HCT116 (cell line): ENCODE measurements around the gene THSD7B. TPM values are rescaled to one million over a fixed set of nuclear protein-coding genes. Genes with fewer than 3 reads are reported as not detected.

Source experiments
- ATAC-seq: fragments of 200-7000 bp; cut with Tn5 transposase; 2 replicates; pipeline ENCODE4 v1.9.1; 2020; ENCODE audit warnings: mild to moderate bottlenecking, moderate library complexity
- BruUV-seq: library from RNA; stranded (reverse); fragments of 400-500 nt; replicated peaks from 2 replicates; lab custom pipeline; 2021; lab: Mats Ljungman, UMichigan
- CTCF ChIA-PET: fragments of 300-600 bp; sonication (Branson Sonifier 250); formaldehyde crosslinking; loops from one replicate; lab custom pipeline; 2021; ENCODE audit warnings: antibody characterized with exemption; lab: Charles Lee
- POLR2A ChIA-PET: fragments of 300-600, 350-600 bp; sonication (Branson Sonifier 250); formaldehyde crosslinking; loops from one replicate; lab custom pipeline; 2021; ENCODE audit warnings: antibody characterized with exemption; lab: Charles Lee
- RAD21 ChIA-PET, 2 experiments: fragments of 300-600 bp; sonication (Branson Sonifier 250); formaldehyde crosslinking; loops; one replicate each; lab custom pipeline; 2023; ENCODE audit warnings: low total read pairs in 2 of 2; ENCODE audit not compliant: uncharacterized antibody in 2 of 2, unreplicated experiment in 2 of 2, low non-redundant PET in 1 of 2; lab: Charles Lee
- DNase-seq: peaks from one replicate; pipeline ENCODE4 v3.0.0-alpha.2; 2010; ENCODE audit warnings: low read depth, low spot score
- H2AFZ ChIP-seq: fragments of 200-600 bp; shearing (Covaris generic), sonication (generic); 2 replicates; pipeline ENCODE4 v1.6.1; 2017; ENCODE audit warnings: low read depth, mixed run types, mixed read lengths, antibody characterized with exemption, low read length; ENCODE audit not compliant: poor library complexity, severe bottlenecking
- H3K27ac ChIP-seq: 2 replicates; pipeline ENCODE4 v1.5.1; 2012; ENCODE audit warnings: low read depth, low read length
- H3K27me3 ChIP-seq: fragments of 200-600 bp; sonication (generic); 2 replicates; pipeline ENCODE4 v1.6.1; 2016; ENCODE audit warnings: mixed run types, low read length, mixed read lengths; ENCODE audit not compliant: insufficient read depth
- H3K36me3 ChIP-seq, 2 experiments: fragments of 200-500 bp in 1 of 2; fragments of 200-600 bp in 1 of 2; sonication (Bioruptor generic) in 1 of 2; sonication (generic) in 1 of 2; 2 replicates each; pipeline versions ENCODE4 v1.5.1 to v1.6.1; 2014 to 2016; ENCODE audit warnings: low read length in 2 of 2, inconsistent platforms in 1 of 2, mixed read lengths in 1 of 2, mixed run types in 1 of 2; ENCODE audit not compliant: insufficient read depth in 2 of 2, control insufficient read depth in 1 of 2
- H3K4me1 ChIP-seq, 2 experiments: fragments of 200-600 bp in 1 of 2; sonication (generic) in 1 of 2; 2 replicates each; pipeline versions ENCODE4 v1.5.1 to v1.6.1; 2012 to 2017; ENCODE audit warnings: low read length in 2 of 2, inconsistent platforms in 1 of 2, mild to moderate bottlenecking in 1 of 2, mixed read lengths in 1 of 2, mixed run types in 1 of 2, moderate library complexity in 1 of 2; ENCODE audit not compliant: insufficient read depth in 2 of 2, control insufficient read depth in 1 of 2
- H3K4me2 ChIP-seq: fragments of 200-600 bp; sonication (generic); 2 replicates; pipeline ENCODE4 v1.6.1; 2017; ENCODE audit warnings: mixed run types, low read length, mixed read lengths
- H3K4me3 ChIP-seq, 2 experiments: fragments of 200-600 bp in 1 of 2; sonication (generic) in 1 of 2; replicated peaks in 1 of 2; 2 replicates each; pipeline ENCODE4 v1.5.1; 2011 to 2016; ENCODE audit warnings: low read length in 2 of 2, control low read depth in 1 of 2, low read depth in 1 of 2, mild to moderate bottlenecking in 1 of 2, mixed read lengths in 1 of 2, mixed run types in 1 of 2
- H3K79me2 ChIP-seq: fragments of 200-600 bp; sonication (generic); 2 replicates; pipeline ENCODE4 v1.6.1; 2017; ENCODE audit warnings: mild to moderate bottlenecking, mixed run types, low read length, moderate library complexity, mixed read lengths; ENCODE audit not compliant: insufficient read depth
- H3K9ac ChIP-seq: fragments of 200-600 bp; sonication (generic); 2 replicates; pipeline ENCODE4 v1.6.1; 2016; ENCODE audit warnings: low read length, mixed read lengths
- H3K9me2 ChIP-seq: fragments of 200-600 bp; sonication (generic), shearing (Covaris generic); 2 replicates; pipeline ENCODE4 v1.6.1; 2017; ENCODE audit warnings: mixed run types, mild to moderate bottlenecking, moderate library complexity; ENCODE audit not compliant: insufficient read depth
- H3K9me3 ChIP-seq, 2 experiments: fragments of 200-500 bp in 1 of 2; fragments of 200-600 bp in 1 of 2; sonication (Bioruptor generic) in 1 of 2; sonication (generic) in 1 of 2; 2 replicates each; pipeline ENCODE4 v1.6.1; 2014 to 2017; ENCODE audit warnings: low read length in 2 of 2, mixed read lengths in 2 of 2, inconsistent platforms in 1 of 2, low read depth in 1 of 2, mild to moderate bottlenecking in 1 of 2, mixed run types in 1 of 2, moderate library complexity in 1 of 2; ENCODE audit not compliant: control insufficient read depth in 1 of 2, insufficient read depth in 1 of 2
- H4K20me1 ChIP-seq: fragments of 200-600 bp; sonication (generic), shearing (Covaris generic); 2 replicates; pipeline ENCODE4 v1.6.1; 2017; ENCODE audit warnings: mixed run types, mild to moderate bottlenecking, moderate library complexity; ENCODE audit not compliant: insufficient read depth
- ATF3 ChIP-seq: IDR thresholded peaks from 2 replicates; pipeline ENCODE4 v1.6.1; 2012
- CEBPB ChIP-seq: IDR thresholded peaks from 2 replicates; pipeline ENCODE4 v1.6.1; 2012; ENCODE audit warnings: low read depth
- CTCF ChIP-seq, 3 experiments: fragments of 200-600 bp in 1 of 3; sonication (generic) in 1 of 3; IDR thresholded peaks in 2 of 3; conservative IDR thresholded peaks in 1 of 3; 2 replicates each; pipeline ENCODE4 v1.5.1; 2012 to 2017; ENCODE audit warnings: low read depth in 2 of 3, low read length in 2 of 3, antibody characterized with exemption in 1 of 3, borderline replicate concordance in 1 of 3, control low read depth in 1 of 3, mild to moderate bottlenecking in 1 of 3, mixed read lengths in 1 of 3, mixed run types in 1 of 3, moderate library complexity in 1 of 3; ENCODE audit not compliant: insufficient read depth in 1 of 3
- EGR1 ChIP-seq: IDR thresholded peaks from 2 replicates; pipeline ENCODE4 v1.6.1; 2012; ENCODE audit warnings: low read depth
- ELF1 ChIP-seq: IDR thresholded peaks from 2 replicates; pipeline ENCODE4 v1.6.1; 2012; ENCODE audit warnings: low read depth, borderline replicate concordance
- EZH2phosphoT487 ChIP-seq: fragments of 200-600 bp; IDR thresholded peaks from 2 replicates; pipeline ENCODE4 v1.6.1; 2018; ENCODE audit warnings: antibody characterized with exemption, borderline replicate concordance
- REST ChIP-seq: IDR thresholded peaks from 2 replicates; pipeline ENCODE4 v1.6.1; 2012; ENCODE audit warnings: low read depth
- ZNF274 ChIP-seq: fragments of 200-500 bp; sonication (Bioruptor generic); IDR thresholded peaks from 2 replicates; pipeline ENCODE4 v1.6.1; 2014; ENCODE audit warnings: mild to moderate bottlenecking, low read depth, low read length, inconsistent platforms
- intact Hi-C: fragments of 100-400 bp; cut with micrococcal nuclease; formaldehyde crosslinking; loops from 2 replicates; pipeline ENCODE4 v1.10.0; 2022
- total RNA-seq: library from RNA; stranded (reverse); gene quantifications from one replicate; pipeline ENCODE4 v1.2.1, GENCODE V29; 2021; ENCODE audit not compliant: unreplicated experiment

Gene THSD7B
- total RNA-seq, 1 experiment from 2014 or later, result not detected

DNA sequence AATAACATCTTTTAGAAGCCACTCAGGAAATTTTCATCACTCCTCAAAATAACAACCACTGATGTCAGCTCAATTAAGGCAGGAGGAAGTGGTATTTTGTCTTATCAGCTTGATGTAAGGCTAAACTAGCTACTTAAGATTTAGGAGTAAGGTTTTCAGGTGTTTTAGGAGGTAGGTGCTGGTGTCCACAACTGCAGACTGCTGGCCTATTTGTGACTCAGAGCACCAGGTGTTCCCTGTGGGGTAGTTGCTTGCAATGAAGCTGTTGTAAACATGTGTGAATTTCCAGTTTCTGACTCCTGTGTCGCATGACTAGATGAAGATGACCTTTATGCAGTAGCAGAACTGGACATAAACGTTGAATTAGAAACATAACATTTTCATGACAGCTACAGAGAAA, 164.2 kb downstream of the THSD7B start:
- intact Hi-C loops, result no loop called here
- Histone ChIP-seq H3K9ac (no peak overlapping the region), H3K27ac (no peak overlapping the region), H3K9me2 (no peaks in the 10 kb centered on the region), H3K36me3 (no peaks in the 10 kb centered on the region), H3K9me3 (peaks cover 0 to 3% of the 10 kb centered on the region in 2 experiments; a peak in 2 of 4 replicates), H3K4me3 (no peak overlapping the region)
- CTCF ChIA-PET, result no interaction called here
- RAD21 ChIA-PET, result no interaction called here
- TF ChIP-seq REST (no peak), ZNF274 (no peak), EGR1 (no peak), CTCF (IDR thresholded peaks at IDR 0.05 in 2 of 3, conservative IDR thresholded peaks at IDR 0.05 in 1 of 3; ENCODE audit: borderline replicate concordance in 1 of 3, insufficient read depth in 1 of 3, low read depth in 2 of 3, low read length in 2 of 3) (no peak), ATF3 (no peak), ELF1 (no peak), CEBPB (no peak), EZH2phosphoT487 (no peak)
- TF ChIP-seq, all 23 proteins: peak for 0
- Histone ChIP-seq H3K27me3 (no peaks in the 10 kb centered on the region), H4K20me1 (no peaks in the 10 kb centered on the region), H3K79me2 (no peaks in the 10 kb centered on the region), H2AFZ (no peak overlapping the region), H3K4me2 (no peak overlapping the region), H3K4me1 (no peaks in the 10 kb centered on the region)
- DNase-seq (no peak), ATAC-seq (no peak)
- BruUV-seq, result no TSS peak
- POLR2A ChIA-PET, result no interaction called here
